ENCODE measurements around the gene ELF3. TPM values are rescaled to one million over a fixed set of nuclear protein-coding genes. Genes with fewer than 3 reads are reported as not detected.

Gene ELF3
- total and polyA plus RNA-seq, 10 of the 15 experiments (the other 5 are each of a cell fraction or from before 2014, with no cell fraction given) = 0.07 to 14.3 (median 0.58) TPM; not detected in 1

GRCh38 chr1:202049129-202049528 is 38.7 kb downstream of the ELF3 start:
- H4K20me1 ChIP-seq (ENCODE audit: control insufficient read depth, insufficient read depth) = no peaks in the 10 kb centered on the region
- no peak for TF ChIP-seq BHLHE40 (IDR thresholded peaks at IDR 0.05; ENCODE audit: borderline replicate concordance in 1 of 2, low read depth in 2 of 2, low read length in 1 of 2)
- TF ChIP-seq SMARCA5 (IDR thresholded peaks at IDR 0.05) = no peak
- TF ChIP-seq HDAC6 (IDR thresholded peaks at IDR 0.05; ENCODE audit: unreplicated experiment) = no peak
- TF ChIP-seq ZBTB4 (CRISPR knock-in tag; IDR thresholded peaks at IDR 0.05) = no peak
- TF ChIP-seq NR2C2 (IDR thresholded peaks at IDR 0.05; ENCODE audit: borderline replicate concordance, control insufficient read depth, insufficient read length, low read depth) = no peak
- no peak for TF ChIP-seq DPF2 (IDR thresholded peaks at IDR 0.05)
- no peak for TF ChIP-seq NFYA (IDR thresholded peaks at IDR 0.05; ENCODE audit: borderline replicate concordance, low read depth, low read length)
- no peak for TF ChIP-seq TBL1XR1 (IDR thresholded peaks at IDR 0.05; ENCODE audit: low read depth, low read length)
- no peak for TF ChIP-seq ATF2 (IDR thresholded peaks at IDR 0.05; ENCODE audit: low read length)
- TF ChIP-seq TCF12 (IDR thresholded peaks at IDR 0.05; ENCODE audit: low read depth, low read length) = no peak
- no peak for TF ChIP-seq HSF1 (IDR thresholded peaks at IDR 0.05; ENCODE audit: low read depth, low read length)
- no peak for TF ChIP-seq RUNX3 (IDR thresholded peaks at IDR 0.05; ENCODE audit: low read length)
- no peak for TF ChIP-seq ZNF24 (IDR thresholded peaks at IDR 0.05)
- no peaks in the 10 kb centered on the region for H3K36me3 ChIP-seq (ENCODE audit: control insufficient read depth in 2 of 2, insufficient read depth in 2 of 2, low read length in 1 of 2)
- SMC1A ChIA-PET (ENCODE audit: uncharacterized antibody, unreplicated experiment) = interaction anchor here (1.4 kb wide), 1 partner anchor 11 kb away, joined by 3 read pairs; no protein-coding TSS in a partner anchor
- RAD21 ChIA-PET (ENCODE audit: unreplicated experiment) = interaction anchor here (0.6 to 0.8 kb wide), 2 partner anchors 11 to 40 kb away, joined by 3 read pairs; no protein-coding TSS in a partner anchor
- H3K4me2 ChIP-seq (ENCODE audit: control insufficient read depth, insufficient read depth) = no peak overlapping the region
- H3K27me3 ChIP-seq (replicated peaks in 1 of 2; ENCODE audit: control insufficient read depth in 2 of 2, insufficient read depth in 2 of 2, low read length in 1 of 2) = peaks cover 0 to 3% of the 10 kb centered on the region in 2 experiments; a peak in 1 of 4 replicates
- POLR2A ChIA-PET = interaction anchor here (0.6 kb wide), 1 partner anchor 14 kb away, joined by 4 read pairs; no protein-coding TSS in a partner anchor
- no TSS peak for BruUV-seq (replicated peaks)
- no peaks in the 10 kb centered on the region for H3K79me2 ChIP-seq (ENCODE audit: control insufficient read depth, insufficient read depth, low read length)
- 35% methylated on average over 5 of the region's 5 CpGs for WGBS (ENCODE audit: insufficient coverage, insufficient replicate concordance, low lambda C conversion rate, missing lambda C conversion rate)
- in situ Hi-C loops (cut with MboI) (no loop called here), intact Hi-C loops (cut with micrococcal nuclease; ENCODE audit: unreplicated experiment) (no loop called here)
- no peaks in the 10 kb centered on the region for H3K9me3 ChIP-seq (replicated peaks; ENCODE audit: control insufficient read depth, insufficient read depth, low read length)
- DNase-seq (ENCODE audit: low read depth, low spot score) (no peak), ATAC-seq (no peak), FAIRE-seq (no peak)
- no peak overlapping the region for H3K4me3 ChIP-seq
- no peak overlapping the region for H3K9ac ChIP-seq (ENCODE audit: control insufficient read depth, insufficient read depth, low read length)
- no peaks in the 10 kb centered on the region for H3K4me1 ChIP-seq (ENCODE audit: control insufficient read depth, insufficient read depth, low read length)
- no peak overlapping the region for H2AFZ ChIP-seq (ENCODE audit: control insufficient read depth, low read depth, low read length)
- no peak overlapping the region for H3K27ac ChIP-seq (ENCODE audit: control insufficient read depth, insufficient read depth)
- CTCF ChIA-PET = interaction anchor here (1.0 to 1.6 kb wide), 3 partner anchors 9 to 86 kb away, joined by 3 to 4 read pairs (median 3); no protein-coding TSS in a partner anchor
